Glutamatergic neuron (in vitro differentiated cells): ENCODE results near the gene ASTN2. TPM values are rescaled to one million over a fixed set of nuclear protein-coding genes. Genes with fewer than 3 reads are reported as not detected.

Source experiments
- DNase-seq: peaks from one replicate; pipeline ENCODE4 v3.0.0; 2022
- H3K27ac Mint-ChIP-seq: one replicate; pipeline ENCODE4 v1.8.0; 2020; ENCODE audit warnings: mild to moderate bottlenecking, mixed read lengths, inconsistent platforms; ENCODE audit not compliant: unreplicated experiment
- H3K27me3 Mint-ChIP-seq: one replicate; pipeline ENCODE4 v1.8.0; 2020; ENCODE audit warnings: mild to moderate bottlenecking, moderate library complexity, mixed read lengths, inconsistent platforms; ENCODE audit not compliant: unreplicated experiment
- H3K36me3 Mint-ChIP-seq: one replicate; pipeline ENCODE4 v1.8.0; 2020; ENCODE audit warnings: mild to moderate bottlenecking, mixed read lengths, inconsistent platforms; ENCODE audit not compliant: unreplicated experiment
- H3K4me1 Mint-ChIP-seq: one replicate; pipeline ENCODE4 v1.8.0; 2020; ENCODE audit warnings: mild to moderate bottlenecking, low read depth, mixed read lengths, inconsistent platforms; ENCODE audit not compliant: unreplicated experiment
- H3K4me3 Mint-ChIP-seq: one replicate; pipeline ENCODE4 v1.8.0; 2020; ENCODE audit warnings: mild to moderate bottlenecking, mixed read lengths, inconsistent platforms; ENCODE audit not compliant: unreplicated experiment
- H3K9me3 Mint-ChIP-seq: one replicate; pipeline ENCODE4 v1.8.0; 2020; ENCODE audit warnings: mild to moderate bottlenecking, moderate library complexity, mixed read lengths, inconsistent platforms; ENCODE audit not compliant: unreplicated experiment
- CTCF ChIP-seq: fragments of 200-600 bp; sonication (generic); IDR thresholded peaks from one replicate; pipeline ENCODE4 v1.5.0; 2021; ENCODE audit not compliant: partially characterized antibody, unreplicated experiment
- total RNA-seq: library from RNA; stranded (reverse); fragmentation: NEBNext Ultra II Directional; extraction: Animal tissue kit (Norgen Biotek cat#: 25700); gene quantifications from one replicate; pipeline ENCODE4 v1.2.1, GENCODE V29; 2021; ENCODE audit not compliant: unreplicated experiment

ASTN2 gene
- total RNA-seq, 1 donor from 2014 or later = 134 TPM

- no peak overlapping the region for H3K27ac Mint-ChIP-seq
- TF ChIP-seq CTCF = no peak
Observed at GRCh38 chr9:116425244-116425643, 989.6 kb downstream of the ASTN2 start.

GRCh38 chr9:116423149-116423548 lies 991.7 kb downstream of the ASTN2 start:
- H3K4me3 Mint-ChIP-seq = no peak overlapping the region
- no peaks in the 10 kb centered on the region for H3K4me1 Mint-ChIP-seq
- no peak for DNase-seq
- H3K27ac Mint-ChIP-seq = no peak overlapping the region
- no peak for TF ChIP-seq CTCF
- H3K9me3 Mint-ChIP-seq = peaks cover 2% of the 10 kb centered on the region
- peaks cover 3% of the 10 kb centered on the region for H3K27me3 Mint-ChIP-seq
- H3K36me3 Mint-ChIP-seq = no peaks in the 10 kb centered on the region

More at GRCh38 chr9:116425244-116425643, 989.6 kb downstream of the ASTN2 start:
- Mint-ChIP-seq H3K4me3 (no peak overlapping the region), H3K9me3 (peaks cover 2% of the 10 kb centered on the region), H3K27me3 (peaks cover 3% of the 10 kb centered on the region), H3K4me1 (no peaks in the 10 kb centered on the region), H3K36me3 (peaks cover 3% of the 10 kb centered on the region)
- DNase-seq = no peak

- Mint-ChIP-seq H3K4me3 (no peak overlapping the region), H3K27me3 (peaks cover 3% of the 10 kb centered on the region), H3K36me3 (no peaks in the 10 kb centered on the region), H3K9me3 (peaks cover 2% of the 10 kb centered on the region), H3K4me1 (no peaks in the 10 kb centered on the region), H3K27ac (no peak overlapping the region)
- no peak for DNase-seq
- no peak for TF ChIP-seq CTCF
Observed at GRCh38 chr9:116422119-116422979, 992.5 kb downstream of the ASTN2 start.

- no peak for DNase-seq
- Mint-ChIP-seq H3K4me3 (no peak overlapping the region), H3K9me3 (peaks cover 2% of the 10 kb centered on the region), H3K27ac (no peak overlapping the region), H3K4me1 (no peaks in the 10 kb centered on the region), H3K36me3 (no peaks in the 10 kb centered on the region), H3K27me3 (peaks cover 3% of the 10 kb centered on the region)
- TF ChIP-seq CTCF = no peak
Observed at GRCh38 chr9:116420993-116421538, 993.8 kb downstream of the ASTN2 start.

- Mint-ChIP-seq H3K36me3 (no peaks in the 10 kb centered on the region), H3K27ac (no peak overlapping the region), H3K4me3 (no peak overlapping the region), H3K9me3 (peaks cover 2% of the 10 kb centered on the region), H3K27me3 (peaks cover 3% of the 10 kb centered on the region), H3K4me1 (no peaks in the 10 kb centered on the region)
- no peak for DNase-seq
- TF ChIP-seq CTCF = no peak
Observed at GRCh38 chr9:116419181-116419580, 995.7 kb downstream of the ASTN2 start.
